Parathyroid adenoma (tissue), 2 donors: Measurements from ENCODE around the gene ANXA6.
A peak's percentile ranks its signal among the peaks of the same experiment; 100 is the strongest.

ENCODE experiments used
- H2AFZ ChIP-seq: fragments of 300-600 bp; sonication (generic); one replicate; pipeline ENCODE4 v1.7.0; 2017; ENCODE audit warnings: antibody characterized with exemption, mild to moderate bottlenecking
- H3K27ac ChIP-seq: fragments of 300-600 bp; sonication (generic); one replicate; pipeline ENCODE4 v1.7.0; 2017
- H3K27me3 ChIP-seq: fragments of 300-600 bp; sonication (generic); one replicate; pipeline ENCODE4 v1.7.0; 2017; ENCODE audit warnings: low read length; ENCODE audit not compliant: control insufficient read depth, insufficient read depth
- H3K36me3 ChIP-seq: fragments of 300-600 bp; sonication (generic); one replicate; pipeline ENCODE4 v1.7.0; 2017; ENCODE audit warnings: low read length; ENCODE audit not compliant: control insufficient read depth, insufficient read depth
- H3K4me1 ChIP-seq: fragments of 300-600 bp; sonication (generic); one replicate; pipeline ENCODE4 v1.7.0; 2017; ENCODE audit warnings: control low read depth
- H3K4me2 ChIP-seq: fragments of 300-600 bp; sonication (generic); one replicate; pipeline ENCODE4 v1.7.0; 2017; ENCODE audit warnings: low read length
- H3K4me3 ChIP-seq: fragments of 300-600 bp; sonication (generic); one replicate; pipeline ENCODE4 v1.7.0; 2017; ENCODE audit warnings: low read depth, low read length
- H3K79me2 ChIP-seq: fragments of 300-600 bp; sonication (generic); one replicate; pipeline ENCODE4 v1.7.0; 2017; ENCODE audit warnings: control low read depth
- H3K9ac ChIP-seq: fragments of 300-600 bp; sonication (generic); one replicate; pipeline ENCODE4 v1.7.0; 2017; ENCODE audit warnings: mild to moderate bottlenecking
- H3K9me3 ChIP-seq: fragments of 300-600 bp; sonication (generic); one replicate; pipeline ENCODE4 v1.7.0; 2017; ENCODE audit warnings: low read length; ENCODE audit not compliant: control insufficient read depth
- TF ChIP-seq, protein P1 (sequence below): fragments of 300-600 bp; sonication (generic); IDR thresholded peaks from one replicate; pipeline ENCODE4 v1.7.0; 2017; ENCODE audit warnings: antibody characterized with exemption, mild to moderate bottlenecking
- donor health status: primary hyperparathyroidism.

Gene ANXA6

DNA sequence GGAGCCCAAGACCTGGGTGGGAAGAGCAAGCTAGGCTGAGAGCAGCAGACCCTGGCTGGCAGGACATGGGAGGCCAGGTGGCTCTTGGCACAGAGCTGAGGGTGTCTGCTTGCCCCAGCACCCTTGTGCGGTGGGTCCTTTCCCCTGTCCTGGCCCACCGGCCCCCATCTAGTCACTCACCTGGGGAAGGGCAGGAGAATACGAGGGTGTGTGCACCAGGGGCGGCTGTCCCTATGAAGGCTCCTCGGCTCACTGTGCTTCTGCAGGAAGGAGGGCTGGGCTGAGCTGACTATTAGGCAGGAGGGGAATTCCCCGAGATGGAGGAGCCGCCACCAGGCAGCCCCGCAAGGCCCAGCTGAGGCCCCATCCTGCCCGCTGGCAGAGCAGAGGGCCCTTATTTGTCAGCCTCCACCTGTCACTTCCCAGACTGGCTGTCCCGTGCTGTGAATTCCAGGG, 70.6 kb downstream of the ANXA6 start:
- no peak overlapping the region for H3K9ac ChIP-seq
- H3K4me1 ChIP-seq: peaks cover 25% of the 10 kb centered on the region
- no peak overlapping the region for H2AFZ ChIP-seq
- H3K4me3 ChIP-seq: no peak overlapping the region
- H3K4me2 ChIP-seq: no peak overlapping the region
- TF ChIP-seq, protein P1, sequence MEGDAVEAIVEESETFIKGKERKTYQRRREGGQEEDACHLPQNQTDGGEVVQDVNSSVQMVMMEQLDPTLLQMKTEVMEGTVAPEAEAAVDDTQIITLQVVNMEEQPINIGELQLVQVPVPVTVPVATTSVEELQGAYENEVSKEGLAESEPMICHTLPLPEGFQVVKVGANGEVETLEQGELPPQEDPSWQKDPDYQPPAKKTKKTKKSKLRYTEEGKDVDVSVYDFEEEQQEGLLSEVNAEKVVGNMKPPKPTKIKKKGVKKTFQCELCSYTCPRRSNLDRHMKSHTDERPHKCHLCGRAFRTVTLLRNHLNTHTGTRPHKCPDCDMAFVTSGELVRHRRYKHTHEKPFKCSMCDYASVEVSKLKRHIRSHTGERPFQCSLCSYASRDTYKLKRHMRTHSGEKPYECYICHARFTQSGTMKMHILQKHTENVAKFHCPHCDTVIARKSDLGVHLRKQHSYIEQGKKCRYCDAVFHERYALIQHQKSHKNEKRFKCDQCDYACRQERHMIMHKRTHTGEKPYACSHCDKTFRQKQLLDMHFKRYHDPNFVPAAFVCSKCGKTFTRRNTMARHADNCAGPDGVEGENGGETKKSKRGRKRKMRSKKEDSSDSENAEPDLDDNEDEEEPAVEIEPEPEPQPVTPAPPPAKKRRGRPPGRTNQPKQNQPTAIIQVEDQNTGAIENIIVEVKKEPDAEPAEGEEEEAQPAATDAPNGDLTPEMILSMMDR: no peak
- peaks cover 12% of the 10 kb centered on the region for H3K79me2 ChIP-seq
- no peaks in the 10 kb centered on the region for H3K9me3 ChIP-seq
- no peak overlapping the region for H3K27ac ChIP-seq
- H3K27me3 ChIP-seq: no peaks in the 10 kb centered on the region
- H3K36me3 ChIP-seq: no peaks in the 10 kb centered on the region

DNA sequence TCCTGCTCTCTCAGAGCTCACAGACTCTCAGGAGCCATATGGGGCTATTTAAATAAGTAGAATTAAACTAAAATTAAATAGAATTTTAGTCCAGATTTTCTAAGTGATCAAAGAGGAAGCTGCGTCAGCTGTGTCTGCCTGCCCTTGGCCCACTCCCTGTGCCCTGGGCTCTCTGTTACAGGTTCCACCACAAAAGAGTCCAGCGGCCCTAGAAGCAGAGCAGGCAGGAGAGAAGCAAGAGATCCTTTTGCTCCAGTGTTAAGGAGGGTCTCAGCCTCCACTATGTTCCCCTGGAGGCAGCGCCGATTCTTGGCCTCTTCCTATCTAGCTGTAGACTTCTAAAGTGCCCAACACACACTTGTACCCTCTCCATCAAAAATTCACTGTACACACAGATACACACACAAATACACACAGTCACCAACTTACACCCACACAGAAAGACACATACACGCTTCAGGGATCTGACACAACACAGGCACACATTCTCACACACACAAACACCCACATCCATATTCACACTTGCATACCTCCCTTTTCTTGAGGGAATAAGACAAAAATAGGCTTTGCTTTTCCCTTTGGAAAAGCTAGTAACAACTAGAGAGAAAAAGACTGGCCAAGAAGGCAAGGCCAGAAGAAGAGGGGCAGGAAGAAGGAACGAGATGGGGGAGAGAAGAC, 71.2 kb downstream of the ANXA6 start:
- no peaks in the 10 kb centered on the region for H3K36me3 ChIP-seq
- no peak overlapping the region for H3K4me2 ChIP-seq
- no peaks in the 10 kb centered on the region for H3K27me3 ChIP-seq
- TF ChIP-seq, protein P1: no peak
- H3K4me3 ChIP-seq: no peak overlapping the region
- no peak overlapping the region for H3K9ac ChIP-seq
- H3K9me3 ChIP-seq: no peaks in the 10 kb centered on the region
- H3K27ac ChIP-seq: peak overlapping the region; percentile 55
- peaks cover 12% of the 10 kb centered on the region for H3K79me2 ChIP-seq
- no peak overlapping the region for H2AFZ ChIP-seq
- peaks cover 26% of the 10 kb centered on the region for H3K4me1 ChIP-seq

DNA sequence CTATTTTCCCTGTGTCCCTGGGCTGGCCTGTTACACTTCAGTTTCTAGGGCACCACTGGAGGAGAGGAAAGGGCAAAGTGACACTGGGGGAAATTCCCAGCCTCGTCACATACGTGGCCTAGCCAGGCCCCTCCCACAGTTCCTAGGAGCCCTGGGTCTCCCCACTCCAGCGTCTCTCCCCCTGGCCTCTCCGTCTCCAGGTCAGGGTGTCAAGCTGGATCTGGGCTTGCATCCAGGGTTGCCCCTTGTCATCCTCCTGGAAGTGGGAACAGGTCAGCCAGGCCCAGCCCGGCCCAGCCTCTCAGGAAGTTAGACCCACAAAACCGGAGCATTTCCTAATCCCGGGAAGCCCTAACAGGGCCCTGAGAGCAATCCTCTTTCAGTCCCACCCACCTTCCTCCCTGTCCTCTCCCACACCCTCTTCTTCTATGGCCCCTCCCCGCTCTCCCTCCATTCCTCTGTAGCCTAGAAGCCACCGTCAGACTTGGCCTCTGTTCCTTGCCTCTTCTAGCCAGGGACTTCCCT, 72.0 kb downstream of the ANXA6 start:
- H3K4me3 ChIP-seq: no peak overlapping the region

DNA sequence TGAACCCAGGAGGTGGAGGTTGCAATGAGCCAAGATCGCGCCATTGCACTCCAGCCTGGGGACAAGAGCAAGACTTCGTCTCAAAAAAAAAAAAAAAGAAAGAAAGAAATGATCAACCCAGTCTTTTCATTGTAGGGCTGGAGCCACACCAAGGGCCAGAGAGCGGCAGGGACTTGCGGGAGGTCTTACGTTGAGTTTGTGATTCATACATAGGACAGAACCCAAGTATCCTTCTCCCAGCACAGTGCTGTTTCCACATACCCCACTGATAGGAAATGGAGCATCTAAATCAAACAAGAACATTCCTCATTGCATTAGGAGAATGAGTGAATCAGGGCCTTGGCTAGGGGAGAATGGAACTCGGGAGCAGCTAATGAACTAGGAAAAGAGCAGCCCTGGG, 73.2 kb downstream of the ANXA6 start:
- no peaks in the 10 kb centered on the region for H3K9me3 ChIP-seq
- no peak overlapping the region for H3K4me2 ChIP-seq
- no peak overlapping the region for H3K4me3 ChIP-seq
- no peak overlapping the region for H3K27ac ChIP-seq
- no peaks in the 10 kb centered on the region for H3K36me3 ChIP-seq
- no peaks in the 10 kb centered on the region for H3K27me3 ChIP-seq
- H3K9ac ChIP-seq: no peak overlapping the region
- peaks cover 19% of the 10 kb centered on the region for H3K79me2 ChIP-seq
- H2AFZ ChIP-seq: no peak overlapping the region
- H3K4me1 ChIP-seq: peaks cover 24% of the 10 kb centered on the region
- TF ChIP-seq, protein P1: no peak

More for the DNA sequence above, 72.0 kb downstream of the ANXA6 start:
- H2AFZ ChIP-seq: peak overlapping the region; percentile 35
- H3K9ac ChIP-seq: no peak overlapping the region
- H3K27me3 ChIP-seq: no peaks in the 10 kb centered on the region
- peak overlapping the region; percentile 55 for H3K27ac ChIP-seq
- H3K79me2 ChIP-seq: peaks cover 12% of the 10 kb centered on the region
- no peaks in the 10 kb centered on the region for H3K36me3 ChIP-seq
- H3K4me1 ChIP-seq: peaks cover 26% of the 10 kb centered on the region
- H3K9me3 ChIP-seq: no peaks in the 10 kb centered on the region
- H3K4me2 ChIP-seq: no peak overlapping the region
- TF ChIP-seq, protein P1: no peak
